CD4-positive, CD25-positive, alpha-beta regulatory T cell (primary cell): ENCODE data around the gene EPM2A. TPM values are rescaled to one million over a fixed set of nuclear protein-coding genes. Genes with fewer than 3 reads are reported as not detected.

Source experiments
- ATAC-seq, 2 donors: fragments of 150-1000 bp; cut with Tn5 transposase; one replicate each; pipeline ENCODE4 v1.10.0; 2021; ENCODE audit warnings: low read depth in 2 of 2, moderate number of reproducible peaks in 2 of 2, moderate library complexity in 1 of 2
- DNase-seq, 3 donors: peaks; one replicate each; pipeline versions ENCODE4 v3.0.0 to v3.0.0-alpha.2; 2012 to 2022; ENCODE audit warnings: mixed read lengths in 1 of 3
- H3K27ac ChIP-seq: one replicate; pipeline ENCODE4 v1.7.0; 2013; ENCODE audit warnings: mild to moderate bottlenecking, low read length; ENCODE audit not compliant: insufficient read depth, poor library complexity, severe bottlenecking
- H3K27me3 ChIP-seq: one replicate; pipeline ENCODE4 v1.7.0; 2013; ENCODE audit warnings: low read length; ENCODE audit not compliant: control insufficient read depth, insufficient read depth
- H3K36me3 ChIP-seq: one replicate; pipeline ENCODE4 v1.7.0; 2013; ENCODE audit warnings: mild to moderate bottlenecking, low read length, moderate library complexity; ENCODE audit not compliant: control insufficient read depth, insufficient read depth
- H3K4me1 ChIP-seq: 2 replicates; pipeline ENCODE4 v1.7.0; 2013; ENCODE audit warnings: mild to moderate bottlenecking, low read length; ENCODE audit not compliant: insufficient read depth, control insufficient read depth, poor library complexity, severe bottlenecking
- H3K4me3 ChIP-seq: one replicate; pipeline ENCODE4 v1.7.0; 2013; ENCODE audit warnings: low read depth, mild to moderate bottlenecking, low read length, moderate library complexity
- H3K9me3 ChIP-seq, 2 experiments: 1 replicate in 1 of 2; 2 replicates in 1 of 2; pipeline ENCODE4 v1.7.0; 2013; ENCODE audit warnings: low read length in 2 of 2, mild to moderate bottlenecking in 1 of 2, moderate library complexity in 1 of 2; ENCODE audit not compliant: control insufficient read depth in 2 of 2
- H3K27ac Mint-ChIP-seq, 3 donors: one replicate each; pipeline ENCODE4 v1.8.0; 2020 to 2022; ENCODE audit warnings: mild to moderate bottlenecking in 3 of 3, mixed read lengths in 3 of 3, moderate library complexity in 2 of 3
- H3K27me3 Mint-ChIP-seq: one replicate; pipeline ENCODE4 v1.8.0; 2022; ENCODE audit warnings: mild to moderate bottlenecking, mixed read lengths
- H3K36me3 Mint-ChIP-seq: one replicate; pipeline ENCODE4 v1.8.0; 2020; ENCODE audit warnings: mixed read lengths
- H3K4me1 Mint-ChIP-seq, 4 donors: one replicate each; pipeline ENCODE4 v1.8.0; 2020 to 2022; ENCODE audit warnings: mixed read lengths in 4 of 4, mild to moderate bottlenecking in 1 of 4
- H3K4me3 Mint-ChIP-seq, 4 donors: one replicate each; pipeline ENCODE4 v1.8.0; 2020 to 2022; ENCODE audit warnings: mild to moderate bottlenecking in 4 of 4, mixed read lengths in 4 of 4, moderate library complexity in 3 of 4
- H3K9me3 Mint-ChIP-seq, 7 donors: one replicate each; pipeline ENCODE4 v1.8.0; 2020 to 2022; ENCODE audit warnings: mixed read lengths in 7 of 7, mild to moderate bottlenecking in 3 of 7, moderate library complexity in 2 of 7
- polyA plus RNA-seq, 4 donors: library from polyadenylated mRNA; unstranded; fragments of 300-500 nt; fragmentation: Illumina TruSeq; gene quantifications; one replicate each; pipeline ENCODE4 v1.2.3, GENCODE V29; 2021
- total RNA-seq: library from RNA; stranded (reverse); gene quantifications from one replicate; pipeline ENCODE4 v1.2.3, GENCODE V29; 2022

The EPM2A gene
- total and polyA plus RNA-seq, 5 donors from 2014 or later: 5.1 to 6.8 (median 5.6) TPM

- H3K27ac ChIP-seq: no peak overlapping the region
- no peaks in the 10 kb centered on the region for H3K4me1 Mint-ChIP-seq
- H3K27ac Mint-ChIP-seq: no peak overlapping the region
- H3K9me3 Mint-ChIP-seq: peaks cover 0 to 6% (median 0%) of the 10 kb centered on the region in 7 donors
- H3K4me1 ChIP-seq: no peaks in the 10 kb centered on the region
- H3K9me3 ChIP-seq: no peaks in the 10 kb centered on the region
- DNase-seq (no peak), ATAC-seq (no peak)
- H3K36me3 ChIP-seq: no peaks in the 10 kb centered on the region
- no peaks in the 10 kb centered on the region for H3K36me3 Mint-ChIP-seq
- peaks cover 6% of the 10 kb centered on the region for H3K27me3 Mint-ChIP-seq
- H3K27me3 ChIP-seq: no peaks in the 10 kb centered on the region
- H3K4me3 ChIP-seq: no peak overlapping the region
- no peak overlapping the region for H3K4me3 Mint-ChIP-seq
Measured at GRCh38 chr6:145602726-145603326, 132.5 kb downstream of the EPM2A start.

GRCh38 chr6:145601397-145601796, 133.9 kb downstream of the EPM2A start:
- Mint-ChIP-seq H3K9me3 (peaks cover 0 to 4% (median 0%) of the 10 kb centered on the region in 7 donors), H3K4me3 (no peak overlapping the region), H3K36me3 (no peaks in the 10 kb centered on the region), H3K4me1 (no peaks in the 10 kb centered on the region), H3K27me3 (peaks cover 6% of the 10 kb centered on the region), H3K27ac (no peak overlapping the region)
- H3K27ac ChIP-seq: no peak overlapping the region
- H3K4me1 ChIP-seq: no peaks in the 10 kb centered on the region
- H3K9me3 ChIP-seq: no peaks in the 10 kb centered on the region
- DNase-seq (no peak), ATAC-seq (no peak)
- no peaks in the 10 kb centered on the region for H3K27me3 ChIP-seq
- no peaks in the 10 kb centered on the region for H3K36me3 ChIP-seq
- no peak overlapping the region for H3K4me3 ChIP-seq

- Mint-ChIP-seq H3K9me3 (peaks cover 0 to 4% (median 0%) of the 10 kb centered on the region in 7 donors), H3K36me3 (no peaks in the 10 kb centered on the region), H3K4me3 (no peak overlapping the region), H3K4me1 (no peaks in the 10 kb centered on the region), H3K27ac (no peak overlapping the region), H3K27me3 (peaks cover 6% of the 10 kb centered on the region)
- ATAC-seq: no peak
- H3K36me3 ChIP-seq: no peaks in the 10 kb centered on the region
- DNase-seq: no peak
- H3K4me3 ChIP-seq: no peak overlapping the region
- H3K4me1 ChIP-seq: no peaks in the 10 kb centered on the region
- H3K27ac ChIP-seq: no peak overlapping the region
- H3K27me3 ChIP-seq: no peaks in the 10 kb centered on the region
- H3K9me3 ChIP-seq: no peaks in the 10 kb centered on the region
Measured at GRCh38 chr6:145600299-145600698, 135.0 kb downstream of the EPM2A start.

GRCh38 chr6:145588981-145589380, 146.3 kb downstream of the EPM2A start:
- Histone ChIP-seq H3K36me3 (no peaks in the 10 kb centered on the region), H3K4me1 (no peaks in the 10 kb centered on the region), H3K9me3 (no peaks in the 10 kb centered on the region), H3K4me3 (no peak overlapping the region), H3K27me3 (no peaks in the 10 kb centered on the region), H3K27ac (no peak overlapping the region)
- Mint-ChIP-seq H3K4me1 (no peaks in the 10 kb centered on the region), H3K9me3 (peaks cover 0 to 6% (median 0%) of the 10 kb centered on the region in 7 donors), H3K27ac (no peak overlapping the region), H3K36me3 (no peaks in the 10 kb centered on the region), H3K27me3 (no peaks in the 10 kb centered on the region), H3K4me3 (no peak overlapping the region)
- ATAC-seq (no peak), DNase-seq (no peak)

GRCh38 chr6:145587334-145587733, 148.0 kb downstream of the EPM2A start:
- ATAC-seq (no peak), DNase-seq (no peak)
- Histone ChIP-seq H3K27ac (no peak overlapping the region), H3K4me1 (no peaks in the 10 kb centered on the region), H3K4me3 (no peak overlapping the region), H3K9me3 (no peaks in the 10 kb centered on the region), H3K36me3 (no peaks in the 10 kb centered on the region), H3K27me3 (no peaks in the 10 kb centered on the region)
- Mint-ChIP-seq H3K4me1 (no peaks in the 10 kb centered on the region), H3K27me3 (no peaks in the 10 kb centered on the region), H3K36me3 (no peaks in the 10 kb centered on the region), H3K4me3 (no peak overlapping the region), H3K9me3 (peaks cover 0 to 6% (median 0%) of the 10 kb centered on the region in 7 donors), H3K27ac (no peak overlapping the region)

GRCh38 chr6:145583753-145584152, 151.6 kb downstream of the EPM2A start:
- no peaks in the 10 kb centered on the region for H3K27me3 Mint-ChIP-seq
- no peak overlapping the region for H3K27ac Mint-ChIP-seq
- Histone ChIP-seq H3K27ac (no peak overlapping the region), H3K9me3 (no peaks in the 10 kb centered on the region), H3K27me3 (no peaks in the 10 kb centered on the region), H3K4me1 (no peaks in the 10 kb centered on the region), H3K36me3 (no peaks in the 10 kb centered on the region), H3K4me3 (no peak overlapping the region)
- no peak overlapping the region for H3K4me3 Mint-ChIP-seq
- H3K4me1 Mint-ChIP-seq: no peaks in the 10 kb centered on the region
- peaks cover 2 to 11% (median 3%) of the 10 kb centered on the region in 7 donors for H3K9me3 Mint-ChIP-seq
- no peaks in the 10 kb centered on the region for H3K36me3 Mint-ChIP-seq
- no peak for DNase-seq
- ATAC-seq: no peak

Other genes starting within 250 kb of the EPM2A start
- 4.1 TPM for gene FBXO30, start 79.3 kb upstream of the EPM2A start, total RNA-seq
- 1 to 10 TPM in 3 of 4 donors, under 1 TPM in 1; 0.99 to 1.8 (median 1.3) TPM for gene FBXO30, start 79.3 kb upstream of the EPM2A start, polyA plus RNA-seq
- 23.9 TPM for gene SHPRH, start 228.8 kb upstream of the EPM2A start, total RNA-seq
- 1 to 10 TPM; 6.2 to 9.5 (median 7.4) TPM for gene SHPRH, start 228.8 kb upstream of the EPM2A start, polyA plus RNA-seq